GM21360 (cell line): Measurements from ENCODE around the gene LAMB3.

Source experiments
- ATAC-seq: cut with Tn5 transposase; IDR thresholded peaks from one replicate; pipeline ENCODE4 v1.9.1; 2021; ENCODE audit warnings: mild to moderate bottlenecking, moderate library complexity; ENCODE audit not compliant: unreplicated experiment

Gene LAMB3

DNA sequence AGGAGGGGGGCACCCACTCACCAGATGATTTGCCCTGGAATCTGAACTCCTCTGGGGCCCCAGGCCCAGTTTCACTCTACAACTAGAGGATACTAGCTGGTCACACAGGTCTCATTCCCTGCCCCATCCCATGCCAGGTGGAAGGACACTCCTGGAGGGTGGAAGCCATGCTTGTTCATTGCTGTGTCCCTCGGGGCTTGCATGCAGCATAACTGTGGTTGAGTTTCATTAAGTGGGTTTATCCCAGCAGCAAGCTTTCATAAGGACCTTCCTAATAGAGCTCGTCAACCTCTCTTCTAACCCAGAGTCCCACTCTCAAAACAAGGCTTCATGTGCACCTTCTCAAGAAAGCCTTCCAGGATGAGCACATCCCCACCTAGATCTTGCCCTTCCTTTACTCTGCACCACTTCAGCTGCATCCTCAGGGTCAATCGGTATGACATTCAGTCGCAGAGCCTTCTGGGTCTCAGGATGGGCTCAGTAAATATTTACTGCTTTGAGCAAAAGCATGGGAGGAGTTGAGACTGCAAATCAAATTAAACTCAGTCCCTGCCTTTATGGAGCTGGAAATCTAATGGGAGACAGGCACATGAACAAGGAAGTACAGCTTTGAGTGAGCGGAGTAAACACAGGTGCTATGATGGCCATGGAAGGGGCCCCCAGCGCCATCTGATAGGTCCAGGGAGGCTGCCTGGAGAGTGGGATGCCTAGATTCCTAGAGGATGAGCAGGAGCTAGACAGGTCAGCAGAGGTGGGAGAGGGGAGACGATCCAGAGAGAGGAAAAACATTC is 32.3 kb downstream of the LAMB3 start:
- ATAC-seq: no peak

DNA sequence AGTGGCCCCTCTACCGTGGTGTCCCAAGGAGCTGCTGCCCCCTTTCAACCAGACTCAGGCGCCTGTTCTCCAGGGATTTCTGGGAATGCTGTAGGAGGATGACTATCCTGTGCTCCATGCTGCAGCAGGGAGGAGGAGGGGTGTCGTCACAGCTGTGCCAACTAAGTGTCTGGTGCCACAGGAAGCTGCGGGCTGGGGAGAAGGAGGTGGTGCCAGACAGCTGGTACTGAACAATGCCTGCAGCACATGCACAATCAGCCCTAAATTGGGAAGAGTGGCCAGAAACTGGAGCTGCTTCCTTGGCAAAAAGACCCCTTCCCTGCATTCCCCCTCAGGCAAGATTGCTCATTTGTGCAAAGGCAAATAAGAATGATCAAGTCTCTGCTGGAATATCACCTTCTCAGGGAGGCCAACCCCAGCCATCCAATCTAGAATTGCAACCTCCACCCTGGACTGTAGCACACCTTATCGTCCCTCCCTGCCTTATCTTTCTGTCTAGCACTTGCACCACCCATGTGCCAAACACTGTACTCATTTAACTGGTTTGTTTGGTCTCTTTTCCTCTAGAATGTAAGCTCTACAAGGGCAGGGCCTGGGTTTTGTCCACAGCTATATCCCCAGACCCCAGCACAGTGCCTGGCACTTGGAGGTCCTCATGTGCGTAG is 33.3 kb downstream of the LAMB3 start:
- ATAC-seq: no peak

DNA sequence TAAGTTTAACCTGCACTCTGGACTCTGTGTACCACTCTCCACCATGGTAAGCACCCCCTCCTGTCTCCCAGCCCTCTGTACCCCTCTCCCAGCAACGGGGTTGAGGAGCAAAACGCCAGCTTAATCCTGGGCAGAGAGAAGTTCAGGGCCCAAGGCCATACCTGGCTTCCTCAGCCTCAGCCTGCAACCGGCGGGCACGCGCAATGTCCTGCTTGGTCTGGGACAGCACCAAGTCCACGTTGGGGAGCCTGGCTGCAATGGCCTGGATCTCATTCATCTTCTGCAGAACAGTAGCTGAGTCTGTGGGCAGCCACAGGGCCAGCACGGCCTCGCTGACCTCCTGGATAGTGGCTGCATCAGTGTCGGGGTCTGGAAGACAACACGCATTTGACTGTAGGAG is 33.9 kb downstream of the LAMB3 start:
- no peak for ATAC-seq

DNA sequence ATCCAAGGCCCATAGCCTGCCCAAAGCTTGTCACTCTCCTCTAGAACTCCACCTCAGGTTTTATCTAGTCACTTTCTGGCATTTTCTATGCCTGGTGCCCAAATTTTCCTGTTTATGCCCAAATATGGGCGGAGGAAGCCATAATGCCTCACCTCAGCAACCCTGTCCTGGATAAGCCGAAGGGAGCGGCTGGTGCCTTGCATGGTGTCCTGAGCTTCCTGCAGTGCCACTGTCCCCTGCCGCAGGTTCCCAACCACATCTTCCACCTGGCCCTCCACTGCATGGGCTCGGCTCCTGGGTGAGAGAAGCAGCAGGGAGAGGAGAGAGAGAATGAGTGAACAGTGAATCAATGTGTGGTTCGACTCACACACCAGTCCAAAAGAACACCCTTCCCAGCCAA is 34.5 kb downstream of the LAMB3 start:
- ATAC-seq: no peak

DNA sequence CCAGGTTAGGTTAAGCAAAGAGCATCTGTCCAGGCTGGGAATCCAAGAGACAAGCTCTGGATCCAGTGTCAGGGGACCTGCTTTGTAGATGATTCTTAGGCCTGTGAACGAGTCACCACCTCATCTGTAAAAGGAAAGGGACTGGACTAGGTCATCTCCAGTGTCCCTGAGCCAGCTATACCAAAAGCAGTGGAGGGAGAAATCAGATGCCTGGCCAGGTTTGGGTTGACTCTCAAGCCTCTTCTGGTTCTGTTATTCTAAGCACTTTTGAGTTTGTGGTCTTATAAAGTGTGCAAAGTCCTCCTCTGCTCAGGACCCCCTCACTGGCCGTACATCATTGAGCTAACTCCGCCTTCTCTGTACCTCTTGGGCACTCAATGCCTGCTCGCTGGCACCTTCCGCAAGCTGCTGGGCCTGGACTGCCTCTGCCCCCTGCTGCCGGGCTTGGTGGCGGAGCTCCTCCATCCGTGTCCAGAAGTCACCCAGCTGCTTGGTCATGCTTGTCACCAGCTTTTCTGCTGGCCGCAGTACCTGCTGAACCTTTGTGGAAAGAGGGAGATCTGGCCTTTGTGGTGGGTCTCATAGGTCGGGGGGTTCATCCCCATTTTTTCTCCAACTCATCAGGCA is 35.1 kb downstream of the LAMB3 start:
- ATAC-seq: no peak

DNA sequence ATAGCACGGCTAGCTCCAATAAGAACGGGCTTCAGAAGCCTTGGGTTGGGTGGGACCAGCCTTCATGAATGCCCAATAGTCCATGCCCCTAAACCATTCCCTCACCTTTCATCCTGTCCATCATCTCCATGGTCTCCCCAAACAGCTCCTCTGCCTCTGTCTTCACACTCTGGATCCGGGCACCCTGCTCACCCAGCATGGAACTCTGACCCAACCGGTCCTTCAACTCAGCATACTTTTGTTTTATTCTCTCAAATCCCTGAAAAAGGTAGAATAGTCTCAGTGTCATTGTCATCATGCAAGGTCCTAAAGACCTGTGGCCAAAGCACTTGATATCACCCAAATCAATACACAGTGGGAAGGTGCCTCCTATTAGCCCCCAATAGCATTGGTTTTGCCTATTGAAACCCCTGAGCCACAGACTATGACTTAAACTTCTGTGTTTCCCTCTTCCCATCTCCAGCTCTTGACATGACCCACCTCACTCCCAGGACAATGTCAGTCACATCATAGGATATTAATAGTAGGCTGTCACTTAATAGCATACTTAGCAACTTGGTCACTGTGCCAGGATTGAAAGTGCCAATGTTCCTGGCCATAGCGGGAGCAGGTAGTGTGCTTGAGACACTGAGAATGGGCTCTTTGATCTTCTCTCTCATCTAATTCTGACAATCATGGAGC is 35.7 kb downstream of the LAMB3 start:
- no peak for ATAC-seq

DNA sequence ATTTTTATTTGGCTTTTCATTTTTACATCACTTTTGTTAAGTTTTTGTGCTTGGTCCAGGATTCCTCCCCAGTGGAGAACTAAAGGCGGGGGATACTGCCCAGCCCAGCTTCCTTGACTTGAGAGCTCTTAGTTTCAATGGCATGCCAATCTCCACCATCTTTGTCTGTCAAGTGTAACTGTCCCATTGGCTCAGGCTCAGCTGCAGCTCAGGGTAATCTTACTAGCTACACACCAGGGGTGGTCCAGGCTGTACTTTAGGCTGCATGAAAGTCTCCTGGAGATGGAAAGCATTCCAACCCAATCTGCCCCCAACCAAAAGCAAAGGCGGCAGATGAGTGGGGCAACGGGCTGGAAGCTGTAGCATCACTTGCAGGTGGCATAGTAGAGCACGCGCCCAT is 37.3 kb downstream of the LAMB3 start:
- no peak for ATAC-seq

DNA sequence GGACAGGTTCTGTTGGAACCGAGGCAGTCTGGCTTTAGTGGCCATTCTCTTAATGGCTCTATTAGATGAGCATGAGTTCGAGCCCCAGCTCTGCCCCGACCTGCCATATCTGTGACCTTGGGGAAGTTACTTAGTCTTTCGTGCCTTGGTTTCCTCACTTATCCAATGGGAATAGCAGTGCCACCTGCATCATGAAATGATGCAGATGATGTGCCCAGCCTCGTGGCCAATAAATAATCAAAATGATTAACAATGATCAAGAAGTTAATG is 38.1 kb downstream of the LAMB3 start:
- no peak for ATAC-seq

DNA sequence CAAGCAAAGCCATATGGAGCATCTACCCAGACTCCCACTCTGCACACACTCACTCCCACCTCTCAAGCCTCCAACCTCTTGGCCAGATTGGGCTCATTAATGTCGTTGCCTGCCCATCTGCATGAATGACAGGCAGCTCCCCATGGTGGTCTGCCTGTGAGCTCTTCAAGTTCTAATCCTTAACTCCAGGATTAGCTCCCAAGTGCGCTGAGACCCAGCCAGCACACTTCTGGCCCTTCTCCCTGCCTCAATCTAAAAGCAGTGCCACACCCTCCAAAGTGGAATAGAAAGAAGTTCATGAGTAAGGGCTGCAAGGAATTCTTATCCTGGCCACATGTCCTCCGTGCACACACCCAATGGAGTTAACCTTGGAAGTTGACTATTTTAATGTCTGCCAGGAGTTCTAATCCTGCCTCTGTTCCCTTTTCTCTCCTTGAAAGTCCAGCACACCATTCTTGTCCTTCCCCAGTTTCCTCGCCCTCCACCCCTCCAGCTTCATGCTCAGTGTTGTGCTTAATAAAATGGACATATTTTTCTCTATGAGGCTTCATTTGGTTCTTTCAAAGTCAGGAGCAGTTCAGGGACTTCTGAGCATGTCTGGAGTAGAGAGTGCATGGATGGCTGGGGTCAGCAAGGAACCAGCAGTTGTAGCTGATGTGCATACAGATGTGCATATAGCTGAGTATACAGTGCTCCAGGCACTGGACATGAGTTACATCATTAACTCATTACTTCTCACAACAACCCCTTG is 38.6 kb downstream of the LAMB3 start:
- ATAC-seq: no peak

DNA sequence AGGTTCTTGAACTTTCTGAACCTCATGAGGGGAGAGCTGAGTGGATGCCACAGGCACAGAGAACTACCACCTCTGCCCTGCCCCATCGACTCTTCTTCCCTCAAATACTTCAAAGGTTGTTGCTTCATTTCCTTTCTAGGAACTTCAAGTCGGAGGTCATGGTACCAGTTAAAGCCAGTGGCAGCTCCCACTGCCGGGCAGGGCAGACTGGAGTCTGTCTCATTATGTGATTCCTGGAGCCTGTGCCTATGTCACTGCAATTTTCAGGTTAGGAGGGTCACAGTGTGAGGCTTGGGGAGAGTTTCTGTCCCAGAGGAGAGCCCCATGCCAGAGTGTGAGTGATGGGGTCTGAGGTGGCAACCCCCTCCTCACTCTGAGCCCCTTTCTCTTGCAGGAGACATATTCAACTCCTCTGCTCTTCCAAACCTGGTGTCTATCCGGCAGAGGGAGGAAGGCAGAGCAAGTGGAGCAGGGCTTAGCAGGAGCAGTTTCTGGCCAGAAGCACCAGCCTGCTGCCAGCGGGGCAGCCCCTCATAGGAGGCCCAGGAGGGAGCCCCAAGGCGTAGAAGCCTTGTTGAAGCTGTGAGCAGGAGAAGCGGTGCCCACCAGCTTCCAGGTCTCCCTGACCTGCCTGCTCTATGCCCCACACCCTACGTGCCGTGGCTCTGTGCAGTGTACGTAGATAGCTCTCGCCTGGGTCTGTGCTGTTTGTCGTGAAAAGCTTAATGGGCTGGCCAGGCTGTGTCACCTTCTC is 39.4 kb downstream of the LAMB3 start:
- ATAC-seq: no peak

DNA sequence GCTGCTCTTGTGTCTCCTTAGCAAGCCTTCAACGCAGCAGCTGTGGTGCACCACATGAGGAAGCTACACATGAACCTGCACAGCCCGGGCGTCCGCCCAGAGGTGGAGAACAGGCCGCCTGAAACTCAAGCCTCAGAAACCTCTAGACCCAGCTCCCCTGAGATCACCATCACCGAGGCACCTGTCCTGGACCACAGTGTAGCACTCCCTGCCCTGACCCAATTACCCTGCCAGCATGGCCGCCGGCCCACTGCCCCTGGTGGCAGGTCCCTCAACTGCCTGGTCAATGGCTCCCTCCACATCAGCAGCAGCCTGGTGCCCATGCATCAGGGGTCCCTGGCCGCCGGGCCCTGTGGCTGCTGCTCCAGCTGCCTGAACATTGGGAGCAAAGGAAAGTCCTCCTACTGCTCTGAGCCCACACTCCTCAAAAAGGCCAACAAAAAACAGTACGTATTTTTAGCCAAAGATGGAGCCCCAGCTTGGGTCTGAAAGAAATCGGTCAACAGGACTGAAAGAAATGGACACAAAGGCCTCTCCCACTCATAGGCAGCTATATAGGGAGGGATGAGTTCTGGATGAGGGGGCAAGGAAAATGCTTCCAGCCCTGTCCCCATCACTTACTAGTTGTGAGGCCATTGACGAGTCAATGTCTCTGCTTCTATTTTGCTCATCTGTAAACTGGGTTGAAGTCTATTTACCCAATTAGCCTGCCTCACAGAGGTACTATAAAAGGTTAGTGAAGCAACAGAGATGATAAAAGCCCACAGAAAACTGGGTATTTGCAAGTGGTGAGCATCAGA is 40.3 kb downstream of the LAMB3 start:
- ATAC-seq: no peak

DNA sequence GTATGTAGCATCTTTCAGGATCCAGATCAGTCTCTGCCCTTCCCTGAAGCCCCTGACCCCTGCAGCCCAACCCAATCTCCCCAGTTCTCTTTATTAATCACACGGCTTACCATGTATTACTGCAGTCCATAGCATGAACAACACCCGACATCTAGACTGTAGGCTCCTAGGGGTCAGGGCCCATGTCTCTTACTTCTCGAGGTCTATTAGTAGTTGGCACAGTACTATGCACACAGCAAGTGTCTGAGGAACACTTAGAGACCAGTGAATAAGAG is 41.7 kb downstream of the LAMB3 start:
- ATAC-seq: no peak

DNA sequence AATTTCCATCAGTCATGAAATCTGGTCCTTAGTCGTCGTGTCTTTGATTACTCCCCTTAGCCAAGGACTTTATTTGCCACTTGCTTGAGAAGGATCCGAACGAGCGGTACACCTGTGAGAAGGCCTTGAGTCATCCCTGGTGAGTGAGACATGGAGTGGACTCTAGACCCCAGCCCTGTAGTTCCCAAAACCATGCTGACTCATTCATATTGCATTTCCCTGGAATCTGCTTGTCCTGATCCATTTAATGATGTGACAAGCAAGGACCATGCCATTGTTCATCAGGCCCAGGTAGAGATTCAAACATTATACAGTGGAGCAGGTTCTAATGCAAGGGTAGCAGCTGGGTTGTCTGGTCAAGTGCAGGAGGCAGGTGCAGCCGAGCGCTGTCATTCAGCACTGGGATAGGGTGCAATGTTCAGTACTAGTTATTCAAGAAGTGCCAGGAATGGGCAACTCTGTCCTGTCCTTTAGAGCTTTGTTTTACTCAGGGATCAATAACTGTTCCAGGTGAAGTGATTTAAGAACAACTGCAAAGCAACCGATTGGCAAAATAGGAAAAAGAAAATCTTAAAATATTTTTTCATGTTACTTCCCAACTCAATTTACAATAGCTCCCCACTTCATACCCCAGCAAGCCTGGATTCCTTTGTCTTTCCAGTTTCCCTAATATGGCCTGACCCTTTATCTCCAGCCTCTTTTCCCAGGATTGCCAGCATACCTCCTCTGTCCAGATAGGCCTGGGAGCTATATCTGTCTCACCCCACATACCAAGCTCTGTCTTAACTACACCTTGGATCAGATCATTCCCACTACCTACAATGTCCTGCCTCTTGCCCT is 42.2 kb downstream of the LAMB3 start:
- ATAC-seq: no peak

DNA sequence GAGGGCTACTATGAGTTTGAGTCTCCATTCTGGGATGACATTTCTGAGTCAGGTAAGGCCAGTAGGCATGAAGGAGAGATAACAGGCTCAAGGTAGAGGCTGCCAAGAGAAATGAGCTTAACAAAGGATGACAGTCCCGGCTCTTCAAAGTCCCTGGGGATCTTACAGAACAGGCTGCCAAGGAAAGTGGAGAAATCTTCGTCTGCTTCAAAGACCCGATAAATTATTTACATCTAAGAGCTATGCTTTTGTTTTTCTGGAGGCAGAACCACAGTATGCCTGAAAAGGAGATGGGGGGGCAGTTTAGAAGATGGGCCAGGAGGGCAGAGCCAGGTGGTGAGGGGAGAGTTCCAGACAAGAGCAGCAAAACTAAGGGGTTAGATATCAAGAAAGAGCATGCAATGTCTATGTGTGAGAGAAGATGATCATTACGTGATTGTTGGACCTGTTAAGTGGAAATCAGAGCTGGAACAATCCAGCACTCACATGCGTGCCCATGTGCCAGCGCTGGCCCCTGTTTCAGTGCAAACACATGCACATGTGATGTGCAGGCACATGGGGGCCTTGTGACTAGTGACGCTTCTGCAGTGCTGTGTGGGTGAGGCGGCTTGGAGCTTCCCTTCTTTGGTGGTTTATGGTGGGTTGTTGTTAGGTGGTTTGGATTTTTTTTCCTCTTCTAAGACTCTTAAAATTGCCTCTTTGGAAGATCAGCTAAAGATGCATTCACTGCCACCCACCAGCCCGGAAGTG is 43.0 kb downstream of the LAMB3 start:
- no peak for ATAC-seq

DNA sequence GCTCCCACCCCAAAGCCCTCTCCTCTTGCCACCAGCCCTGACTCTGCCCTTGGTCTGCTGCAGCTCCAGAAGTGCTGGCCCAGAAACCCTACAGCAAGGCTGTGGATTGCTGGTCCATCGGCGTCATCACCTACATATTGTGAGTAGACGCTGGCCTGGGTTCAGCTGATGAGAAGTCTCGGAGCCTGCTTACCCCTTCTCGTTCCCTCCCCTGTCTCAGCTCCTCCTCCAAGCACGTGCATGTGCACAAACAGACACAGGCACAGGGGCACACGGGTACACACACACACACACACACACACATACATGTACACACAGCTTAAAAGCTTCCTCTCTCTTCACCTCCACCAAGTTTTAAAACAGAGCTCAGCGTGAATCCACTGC is 44.4 kb downstream of the LAMB3 start:
- ATAC-seq: peak; percentile 13

DNA sequence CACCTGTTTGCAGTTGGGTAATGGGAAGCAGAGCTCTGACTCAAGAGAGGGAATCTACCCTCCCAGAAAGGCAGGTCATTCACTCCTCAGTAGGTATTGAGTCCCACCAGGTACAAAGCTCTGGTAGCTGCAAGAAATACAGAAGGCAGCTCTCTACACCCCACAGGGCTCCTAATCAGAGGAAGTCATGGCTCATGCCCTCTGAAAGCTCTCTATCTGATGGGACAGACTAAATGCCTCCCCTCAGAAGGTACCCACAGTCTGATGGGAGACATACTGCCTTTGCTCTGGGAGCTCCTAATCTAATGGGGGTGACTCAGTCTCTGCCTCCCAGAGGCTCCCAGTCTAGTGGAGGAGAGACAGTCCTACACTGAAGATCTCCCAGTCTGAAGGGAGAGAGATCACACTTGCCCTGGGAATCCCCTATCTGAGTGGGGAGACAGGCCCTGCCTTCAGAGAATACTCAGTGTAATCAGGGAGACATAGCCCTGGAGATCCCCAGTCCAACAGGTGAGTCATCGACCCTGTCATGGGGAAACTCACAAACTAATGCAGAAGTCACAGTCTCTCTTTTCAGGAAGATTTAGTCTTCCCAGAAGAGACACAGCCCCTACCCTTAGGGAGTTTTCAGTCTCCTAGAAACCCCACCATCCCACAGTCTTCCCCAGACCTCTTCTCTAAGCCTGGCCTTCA is 45.0 kb downstream of the LAMB3 start:
- ATAC-seq: peak; percentile 89

DNA sequence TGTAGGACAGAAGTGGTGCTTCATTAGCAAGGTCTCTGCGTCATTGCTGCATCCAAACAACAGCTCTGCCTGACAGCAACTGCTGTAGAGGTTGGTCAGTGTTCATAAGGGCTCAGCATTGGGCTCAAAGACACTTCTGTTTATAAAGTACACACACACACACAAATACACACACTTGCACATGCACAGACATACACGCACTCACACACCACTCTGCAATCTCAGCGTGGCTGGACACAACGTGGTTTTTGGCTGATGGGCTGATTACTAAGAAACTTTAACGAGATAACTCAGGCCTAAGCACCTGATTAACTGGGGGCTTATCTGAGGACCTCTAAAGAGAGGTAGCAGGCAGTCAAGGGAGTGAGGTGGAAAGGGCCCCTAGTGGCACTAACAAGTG is 48.3 kb downstream of the LAMB3 start:
- ATAC-seq: no peak
